ENCODE measurements around the gene SOCS1. TPM values are rescaled to one million over a fixed set of nuclear protein-coding genes. Genes with fewer than 3 reads are reported as not detected.

The SOCS1 gene
- total and polyA plus RNA-seq, 9 of the 15 experiments (the other 6 are each of a cell fraction or from before 2014, with no cell fraction given) = 0.04 to 7.5 (median 2.3) TPM

GRCh38 chr16:11254913-11255736 lies 879 bp downstream of the SOCS1 start (continued):
- TF ChIP-seq AFF1 (IDR thresholded peaks at IDR 0.05; ENCODE audit: low read depth in 1 of 2, partially characterized antibody in 2 of 2) = no peak
- TF ChIP-seq PURB (CRISPR knock-in tag; IDR thresholded peaks at IDR 0.05; ENCODE audit: low read depth) = no peak
- TF ChIP-seq CBX8 (IDR thresholded peaks at IDR 0.05; ENCODE audit: borderline replicate concordance, extremely low read depth, low read depth, low read length, poor library complexity, severe bottlenecking) = no peak
- TF ChIP-seq THRAP3 (IDR thresholded peaks at IDR 0.05; ENCODE audit: borderline replicate concordance) = no peak
- peak; percentile 45 for TF ChIP-seq TAF1 (IDR thresholded peaks at IDR 0.05; ENCODE audit: control insufficient read depth, extremely low read depth, insufficient read depth, low read length, severe bottlenecking)
- no peak for TF ChIP-seq ILK (tag; IDR thresholded peaks at IDR 0.05; ENCODE audit: borderline replicate concordance, low read depth)
- TF ChIP-seq BHLHE40 (IDR thresholded peaks at IDR 0.05; ENCODE audit: low read length) = peak; percentile 36; the same call in 1 of the 2 replicates
- TF ChIP-seq CLOCK (CRISPR knock-in tag; IDR thresholded peaks at IDR 0.05; ENCODE audit: borderline replicate concordance) = no peak
- TF ChIP-seq TSC22D4 (tag; IDR thresholded peaks at IDR 0.05) = no peak
- no peak for TF ChIP-seq ZNF780A (CRISPR knock-in tag; IDR thresholded peaks at IDR 0.05)
- peak; percentile 74; the same call in 1 of the 2 replicates for TF ChIP-seq SMARCA5 (IDR thresholded peaks at IDR 0.05)
- no peak for TF ChIP-seq ZNF75A (CRISPR knock-in tag; IDR thresholded peaks at IDR 0.05)
- no peak for TF ChIP-seq ZNF253 (CRISPR knock-in tag; conservative IDR thresholded peaks at IDR 0.05)
- TF ChIP-seq DLX4 (CRISPR knock-in tag; IDR thresholded peaks at IDR 0.05) = no peak
- TF ChIP-seq SIN3A (IDR thresholded peaks at IDR 0.05; ENCODE audit: borderline replicate concordance in 2 of 2, control insufficient read depth in 1 of 2, low read depth in 2 of 2, low read length in 2 of 2) = peak in 1 of 2 experiments; percentile 38; a peak in 1 of 4 replicates
- TF ChIP-seq BRD9 (IDR thresholded peaks at IDR 0.05; ENCODE audit: low read depth, partially characterized antibody) = no peak
- no peak; the same call in 1 of the 2 replicates for TF ChIP-seq CBFB (CRISPR knock-in tag; IDR thresholded peaks at IDR 0.05)
- no peak for TF ChIP-seq ZNF445 (CRISPR knock-in tag; IDR thresholded peaks at IDR 0.05; ENCODE audit: low read depth)
- peak; percentile 74; the same call in 1 of the 2 replicates for TF ChIP-seq NR4A1 (CRISPR knock-in tag; IDR thresholded peaks at IDR 0.05)
- TF ChIP-seq NR4A1 (tag; IDR thresholded peaks at IDR 0.05) = peak; percentile 89; the same call in 1 of the 2 replicates

Data from K562 (cell line).